ENCODE measurements around the gene CMTM2. TPM values are rescaled to one million over a fixed set of nuclear protein-coding genes. Genes with fewer than 3 reads are reported as not detected.
"Not testable (repeated sequence)": the region's sequence is repeated elsewhere in the genome, so short reads cannot be mapped to it uniquely, and the experiment has no call there.

Gene CMTM2
- total RNA-seq, 1 experiment from 2014 or later, result not detected

DNA sequence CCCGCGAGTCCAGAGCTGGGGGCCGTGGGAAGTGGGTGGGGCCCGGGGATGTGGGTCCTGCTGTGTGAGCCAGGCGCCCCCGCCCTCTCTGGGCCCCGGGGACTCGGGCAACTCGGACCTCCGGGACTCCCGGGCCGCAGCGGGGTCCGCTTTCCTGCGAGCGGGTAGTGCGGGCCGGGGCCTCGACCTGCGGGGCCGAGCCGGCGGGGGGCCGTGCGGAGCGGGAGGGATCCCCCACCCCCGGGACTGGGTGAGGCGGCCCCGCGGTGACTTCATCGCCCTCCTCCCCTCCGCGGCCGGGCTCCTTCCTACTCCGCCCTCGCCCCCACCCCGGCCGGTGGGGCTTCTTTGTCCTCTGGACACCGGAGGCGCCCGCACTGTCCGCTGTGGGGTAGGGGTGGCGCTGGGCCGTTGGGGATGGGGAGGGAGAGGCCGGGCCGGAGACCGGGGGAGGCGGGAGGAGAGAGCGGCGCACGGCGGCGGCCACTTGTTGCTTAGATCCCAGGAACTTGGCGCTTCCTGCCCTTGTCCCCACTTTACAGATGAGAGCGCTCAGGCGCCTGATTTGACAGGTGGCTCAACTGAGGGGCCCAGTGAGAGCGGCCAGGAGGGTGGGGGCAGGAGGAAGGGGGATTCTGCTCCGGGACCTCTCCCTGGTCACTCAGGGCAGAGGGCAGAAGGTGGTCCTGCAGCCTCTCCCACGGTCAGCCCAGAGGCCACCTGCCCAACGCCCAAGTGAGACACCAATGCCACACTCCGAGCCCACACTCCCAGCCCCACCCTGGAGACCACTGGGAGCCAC is 26.1 kb downstream of the CMTM2 start:
- DNase-seq (ENCODE audit: extremely low read depth, low read depth), result no peak

DNA sequence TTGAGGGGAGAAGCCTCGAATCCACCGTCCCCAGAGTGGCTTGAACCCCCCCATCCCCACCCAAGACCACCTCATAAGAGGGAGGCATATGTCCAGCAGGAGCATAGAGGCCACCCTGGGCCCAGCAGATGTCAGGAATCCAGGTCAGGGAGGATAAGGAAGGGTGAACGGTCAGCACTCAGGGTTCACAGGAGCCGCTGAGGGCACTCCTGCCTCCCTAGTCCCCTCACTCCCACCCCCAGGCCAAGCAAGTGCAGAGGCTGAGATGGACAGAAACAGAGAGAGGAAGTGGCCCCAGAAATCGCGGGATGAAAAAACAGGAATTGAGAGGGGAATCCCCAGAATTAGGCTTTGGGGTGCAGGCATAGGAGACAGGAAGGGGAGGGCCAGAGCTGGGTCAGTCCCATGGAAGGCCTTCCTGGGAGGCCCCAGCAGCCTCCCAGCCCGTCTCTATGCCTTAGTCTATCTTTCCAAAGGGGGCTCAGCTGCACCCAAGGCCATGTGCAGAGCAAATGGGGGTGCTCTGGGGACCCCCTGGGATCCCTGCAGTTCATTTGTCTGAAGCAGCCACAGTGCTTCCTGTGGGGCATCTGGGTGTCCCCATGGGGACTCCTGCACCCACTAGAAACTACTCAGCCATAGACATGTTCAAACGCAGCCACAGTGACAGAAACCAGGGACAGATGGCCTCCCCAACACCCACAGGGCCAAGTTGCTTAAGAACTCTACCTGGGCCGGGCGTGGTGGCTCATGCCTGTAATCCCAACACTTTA is 26.9 kb downstream of the CMTM2 start:
- DNase-seq (ENCODE audit: extremely low read depth, low read depth), result no peak

DNA sequence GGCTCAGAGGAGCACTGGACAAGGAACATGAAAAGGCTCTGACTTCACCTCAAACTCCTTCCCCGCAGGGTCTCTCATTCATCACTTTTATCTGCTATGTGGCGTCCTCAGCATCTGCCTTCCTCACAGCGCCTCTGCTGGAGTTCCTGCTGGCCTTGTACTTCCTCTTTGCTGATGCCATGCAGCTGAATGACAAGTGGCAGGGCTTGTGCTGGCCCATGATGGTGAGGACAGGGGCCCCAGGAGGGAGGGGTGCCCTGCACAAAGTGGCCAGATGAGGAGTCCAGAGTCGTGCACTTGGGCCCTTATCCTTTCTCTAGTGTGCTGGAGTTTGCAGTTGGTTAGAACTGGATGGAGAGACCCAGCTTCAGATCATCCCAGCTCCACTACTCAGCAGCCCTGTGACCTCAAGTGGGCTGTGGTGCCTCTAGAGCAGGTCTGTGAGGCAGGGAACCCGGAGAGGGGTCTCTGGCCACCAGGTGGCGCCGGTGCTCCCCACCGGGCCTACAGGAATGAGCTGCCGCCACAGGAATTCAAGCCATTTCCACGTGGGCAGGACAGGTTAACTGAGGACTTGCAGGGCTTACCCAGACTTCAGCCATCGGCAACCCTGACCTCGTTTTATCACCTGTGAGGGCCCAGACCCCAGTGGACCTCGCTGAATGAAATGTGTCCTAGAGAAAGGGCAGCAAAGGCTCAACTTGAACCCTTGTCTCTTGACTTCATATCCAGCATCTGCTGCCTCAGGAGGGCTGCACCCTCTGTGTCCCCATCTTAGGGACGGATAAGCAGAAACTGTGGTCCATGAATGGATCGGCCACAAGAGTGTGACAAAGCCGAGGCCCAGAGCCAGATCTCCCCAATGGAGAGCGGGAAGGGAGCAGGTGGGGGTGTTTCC is 29.2 kb downstream of the CMTM2 start:
- DNase-seq (ENCODE audit: extremely low read depth, low read depth), result peak; percentile 79

DNA sequence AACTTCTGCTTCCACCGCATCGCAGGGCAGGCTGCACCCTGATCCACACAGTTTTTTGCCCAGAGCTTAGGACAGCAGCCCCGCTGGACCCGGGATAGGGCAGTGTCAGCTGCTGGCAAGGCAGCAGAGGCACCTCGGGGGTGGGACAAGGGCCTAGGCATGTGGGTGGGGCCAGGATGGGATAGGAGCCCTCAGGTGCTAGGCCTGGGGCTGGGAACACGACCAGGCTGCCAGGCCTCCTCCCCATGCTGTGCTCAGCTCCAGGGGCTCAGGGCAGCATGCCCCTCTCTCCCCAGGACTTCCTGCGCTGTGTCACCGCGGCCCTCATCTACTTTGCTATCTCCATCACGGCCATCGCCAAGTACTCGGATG is 29.9 kb downstream of the CMTM2 start:
- DNase-seq (ENCODE audit: extremely low read depth, low read depth), result no peak

DNA sequence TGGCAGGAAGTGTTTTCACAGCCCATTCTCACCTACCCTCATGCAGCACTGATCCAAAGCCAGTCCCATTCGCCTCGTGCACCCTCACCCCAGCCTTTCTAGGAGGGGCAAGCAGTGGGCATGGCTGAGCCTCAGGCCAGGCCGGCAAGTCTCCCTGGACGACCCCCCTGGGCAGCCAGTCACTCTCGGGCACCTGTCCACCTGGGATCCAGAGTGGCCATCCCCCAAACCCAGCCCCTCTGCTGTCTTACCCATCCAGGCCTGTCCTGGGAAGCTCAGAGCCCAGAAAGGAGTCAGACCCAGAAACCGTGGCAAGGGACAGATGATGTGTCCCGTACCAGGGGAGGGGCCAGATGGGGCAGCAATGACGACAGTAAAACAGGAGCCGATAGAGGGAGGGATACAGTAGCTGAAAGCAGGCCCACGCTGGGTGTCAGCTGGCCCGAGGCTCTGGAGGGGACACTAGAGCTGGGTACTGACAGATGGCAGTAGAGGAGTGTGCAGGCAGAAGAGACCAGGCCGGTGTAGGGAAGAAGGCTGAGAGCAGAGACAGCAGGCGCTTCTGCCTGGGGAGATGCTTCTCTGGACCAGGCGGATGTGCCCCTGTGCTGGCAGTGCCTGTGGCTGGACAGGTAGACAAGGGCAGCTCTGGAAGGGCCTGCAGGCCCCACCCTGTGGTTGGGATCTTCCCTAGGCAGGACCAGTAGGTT is 31.0 kb downstream of the CMTM2 start:
- no peak for DNase-seq (ENCODE audit: extremely low read depth, low read depth)

DNA sequence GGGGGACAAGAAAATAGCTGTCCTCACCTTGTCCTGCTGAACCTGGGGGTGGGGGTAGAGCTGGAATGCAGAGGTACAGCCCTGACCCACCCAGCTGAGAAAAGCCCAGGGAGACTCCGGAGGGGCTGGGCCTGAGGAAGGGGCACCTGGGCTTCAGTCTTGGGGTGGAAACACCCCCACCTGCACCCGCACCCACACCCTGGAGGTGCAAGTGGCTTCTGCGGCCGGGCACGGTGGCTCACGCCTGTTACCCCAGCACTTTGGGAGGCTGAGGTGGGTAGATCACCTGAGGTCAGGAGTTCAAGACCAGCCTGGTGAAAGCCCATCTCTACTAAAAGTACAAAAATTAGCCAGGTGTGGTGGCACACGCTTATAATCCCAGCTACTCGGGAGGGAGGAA is 32.6 kb downstream of the CMTM2 start:
- DNase-seq (ENCODE audit: extremely low read depth, low read depth), result not testable (repeated sequence)

DNA sequence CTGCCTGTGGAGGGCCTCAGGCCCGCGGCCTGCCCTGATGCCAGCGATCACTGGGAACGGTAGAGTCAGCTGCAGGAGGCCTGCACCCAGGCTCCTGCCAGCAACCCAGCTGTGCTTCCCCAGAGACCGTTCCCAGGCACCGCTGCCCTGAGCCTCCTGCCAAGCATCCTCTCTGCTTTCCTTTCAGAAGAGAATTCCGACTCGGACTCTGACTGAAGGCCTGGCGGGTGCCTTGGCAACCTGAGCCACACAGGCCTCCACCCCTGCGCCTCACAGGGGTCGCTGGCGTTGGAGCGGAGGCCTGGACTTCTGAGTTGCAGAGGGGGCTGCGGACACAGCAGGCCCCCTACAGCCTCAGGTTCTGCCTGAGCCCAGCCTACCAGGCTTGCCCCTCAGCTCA is 33.2 kb downstream of the CMTM2 start:
- no peak for DNase-seq (ENCODE audit: extremely low read depth, low read depth)

DNA sequence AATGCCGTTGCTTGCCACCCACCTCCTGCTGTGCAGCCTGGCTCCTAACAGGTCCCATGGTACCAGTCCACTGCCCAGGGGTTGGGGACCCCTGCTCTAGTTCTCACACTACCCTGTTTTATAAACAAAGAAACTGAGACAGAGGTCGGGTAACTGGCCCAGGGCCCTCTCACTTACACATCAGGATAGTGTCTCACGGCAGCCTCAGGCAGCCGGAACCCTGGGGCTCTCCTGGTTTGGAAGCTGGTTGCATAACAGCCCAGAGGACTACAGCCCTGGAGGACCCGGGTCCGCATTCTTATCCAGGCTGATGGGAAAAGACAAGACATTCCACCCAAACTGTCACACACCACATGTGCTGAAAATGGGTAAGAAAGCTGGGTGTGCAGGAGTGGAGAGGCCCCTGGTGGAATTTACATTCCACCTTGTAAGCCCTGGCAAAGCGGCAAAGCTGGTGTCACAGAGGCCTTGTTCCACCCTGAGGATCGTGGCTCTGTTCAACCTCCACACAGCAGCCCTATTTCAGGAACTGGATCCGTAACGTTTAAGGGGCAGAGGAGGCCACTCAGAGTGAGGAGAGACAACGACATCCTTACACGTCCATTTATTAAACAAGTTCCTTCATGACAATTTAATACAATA is 35.0 kb downstream of the CMTM2 start:
- DNase-seq (ENCODE audit: extremely low read depth, low read depth), result no peak

DNA sequence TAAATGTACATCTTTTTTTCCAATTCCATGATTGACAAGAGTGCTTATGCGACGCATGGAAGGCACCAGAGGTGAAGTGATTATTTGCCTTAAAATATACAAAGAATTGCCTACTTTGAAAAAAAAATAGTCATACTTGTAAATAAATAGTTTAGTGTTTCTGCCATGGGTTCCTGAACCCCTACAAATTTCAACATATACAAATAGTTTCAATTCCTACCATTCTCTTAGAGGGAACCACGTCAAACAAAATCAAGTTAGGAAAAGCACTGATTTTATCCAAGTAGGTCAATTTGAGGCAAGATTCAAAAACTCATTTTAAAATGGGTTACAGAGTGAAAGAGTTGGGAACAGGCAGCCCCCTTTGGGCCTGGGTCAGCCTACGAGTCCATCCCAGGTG is 36.9 kb downstream of the CMTM2 start:
- DNase-seq (ENCODE audit: extremely low read depth, low read depth), result no peak

DNA sequence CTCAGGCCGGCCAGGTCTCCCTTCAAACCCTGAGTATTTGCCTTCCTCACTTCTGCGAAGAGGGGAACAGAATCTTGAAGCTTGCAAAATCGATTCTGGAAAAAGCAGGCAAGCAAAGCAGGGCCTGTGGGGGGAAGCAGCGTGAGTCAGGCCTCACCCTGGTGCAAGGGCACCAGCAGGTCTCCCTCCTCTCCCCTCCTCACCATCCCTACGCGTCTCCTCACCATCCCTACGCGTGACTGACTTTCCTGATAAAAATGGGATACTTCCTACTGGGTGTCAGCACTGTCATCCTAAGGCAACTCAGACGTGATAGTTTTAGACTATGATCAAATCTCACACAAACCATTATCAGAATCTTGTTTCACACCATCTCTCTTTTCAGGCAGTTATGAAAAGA is 37.3 kb downstream of the CMTM2 start:
- no peak for DNase-seq (ENCODE audit: extremely low read depth, low read depth)

DNA sequence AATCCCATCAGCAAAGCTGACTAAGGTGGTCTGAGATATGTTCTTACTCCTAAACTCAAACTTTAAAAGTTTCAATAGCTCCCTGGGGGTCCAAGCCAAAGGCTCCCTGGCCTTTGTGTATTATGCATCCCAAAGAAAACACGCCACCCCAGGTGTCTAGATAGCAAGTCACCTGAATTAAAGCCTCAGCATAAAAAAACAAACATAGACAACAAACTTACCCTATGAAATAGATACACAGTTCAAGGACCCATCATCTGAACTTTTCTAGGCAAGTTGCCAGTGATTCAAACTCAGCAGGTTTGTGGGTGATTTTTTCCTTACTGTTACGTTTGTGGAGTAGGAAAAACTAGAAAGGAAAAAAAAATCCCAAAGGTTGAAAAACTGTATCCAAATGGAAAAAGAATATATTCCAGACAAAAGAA is 37.8 kb downstream of the CMTM2 start:
- no peak for DNase-seq (ENCODE audit: extremely low read depth, low read depth)

DNA sequence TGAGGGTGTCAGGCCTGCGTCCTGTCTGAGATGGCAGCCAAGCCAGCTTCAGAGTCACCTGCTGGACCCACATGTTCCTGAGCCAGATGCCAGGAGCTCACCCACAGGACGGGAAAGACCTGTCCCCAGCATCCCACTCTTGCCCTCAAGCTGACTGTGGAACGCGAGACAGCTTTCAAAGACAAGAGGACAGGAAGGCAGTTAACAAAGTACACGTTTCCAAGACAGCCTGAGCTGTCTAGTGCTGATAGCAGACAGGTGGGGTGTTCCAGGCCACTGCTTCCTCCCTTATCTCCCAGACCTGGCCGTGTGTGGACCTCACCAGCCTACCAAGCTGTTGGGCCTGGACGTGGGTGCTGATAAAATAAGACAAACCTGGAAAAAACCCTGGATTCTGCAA is 38.5 kb downstream of the CMTM2 start:
- DNase-seq (ENCODE audit: extremely low read depth, low read depth), result no peak

DNA sequence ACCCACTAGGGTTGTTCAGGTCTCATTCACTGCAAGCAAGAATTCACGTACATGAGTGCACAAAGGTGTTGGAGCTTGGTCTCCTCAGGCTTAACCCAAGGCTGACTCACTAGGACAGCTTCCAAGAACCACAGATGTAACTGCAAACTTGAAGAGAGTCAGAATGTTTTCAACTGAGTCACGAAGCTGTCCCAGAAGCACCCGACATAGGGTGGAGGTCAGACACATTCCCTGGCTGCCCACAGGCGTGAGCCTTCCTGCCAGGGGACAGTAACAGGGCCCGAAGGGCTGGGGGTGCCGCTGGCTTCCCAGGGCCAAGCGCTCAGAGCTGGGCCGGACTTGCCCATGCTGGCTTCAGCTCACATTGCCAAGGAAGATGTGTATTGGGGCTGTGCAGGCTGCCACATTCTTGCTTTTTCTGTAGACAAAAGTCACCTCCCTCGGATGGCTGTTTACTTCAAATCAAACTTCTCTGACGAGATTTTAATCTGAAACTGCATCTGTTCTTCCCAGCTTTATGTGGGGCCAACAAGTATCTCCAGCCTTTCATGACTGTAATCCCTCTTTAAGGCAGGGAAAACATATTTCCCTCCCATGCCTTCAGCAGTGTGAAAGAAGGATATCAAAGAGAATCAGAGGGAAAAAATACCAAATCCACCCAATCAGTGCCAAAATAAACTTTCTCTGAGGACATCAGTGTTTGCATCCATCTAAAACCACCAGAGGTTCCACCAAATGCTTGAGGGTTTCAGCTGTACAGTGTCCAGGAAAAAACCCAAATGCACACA is 39.5 kb downstream of the CMTM2 start:
- DNase-seq (ENCODE audit: extremely low read depth, low read depth), result no peak

DNA sequence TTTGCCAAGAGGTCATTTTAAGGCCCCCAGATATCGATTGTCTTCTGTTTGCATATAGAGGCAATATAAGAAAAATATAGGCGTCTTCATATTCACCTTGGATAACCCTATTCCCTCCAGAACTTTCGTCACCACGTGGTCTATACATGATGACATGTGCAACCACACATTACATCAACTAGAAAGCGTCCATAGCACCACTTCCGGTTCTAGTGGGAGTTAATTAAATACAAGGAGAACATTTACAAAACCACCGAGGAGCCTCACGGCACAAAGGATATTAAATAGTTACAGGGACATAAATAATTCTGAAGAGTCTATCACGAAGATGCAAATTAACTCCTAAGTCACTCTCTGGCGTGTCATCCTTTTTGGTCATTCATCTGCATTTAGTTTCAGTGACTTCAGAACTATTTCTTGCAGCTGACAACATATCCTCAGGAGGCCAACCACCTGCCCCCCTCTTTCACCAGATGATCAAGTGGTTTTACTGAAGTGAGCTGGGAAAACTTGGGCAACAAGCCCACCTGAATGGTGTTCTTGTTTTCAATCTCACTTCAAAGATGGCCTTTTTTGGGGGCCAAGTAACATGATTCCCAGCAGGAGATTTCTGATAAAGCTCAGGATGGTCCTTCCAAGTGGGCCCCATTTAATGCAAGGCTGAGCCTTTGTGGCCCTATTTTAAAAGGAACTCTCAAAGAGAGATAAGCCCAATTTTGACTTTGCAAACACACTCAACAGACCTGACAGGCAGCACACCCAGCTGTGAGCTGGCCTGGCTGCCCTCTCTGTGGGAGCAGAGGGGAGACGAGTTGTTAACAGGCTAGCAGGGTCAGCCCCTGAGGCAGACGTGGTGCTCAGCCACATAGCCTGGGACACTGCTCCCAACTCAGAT is 40.5 kb downstream of the CMTM2 start:
- DNase-seq (ENCODE audit: extremely low read depth, low read depth), result no peak

DNA sequence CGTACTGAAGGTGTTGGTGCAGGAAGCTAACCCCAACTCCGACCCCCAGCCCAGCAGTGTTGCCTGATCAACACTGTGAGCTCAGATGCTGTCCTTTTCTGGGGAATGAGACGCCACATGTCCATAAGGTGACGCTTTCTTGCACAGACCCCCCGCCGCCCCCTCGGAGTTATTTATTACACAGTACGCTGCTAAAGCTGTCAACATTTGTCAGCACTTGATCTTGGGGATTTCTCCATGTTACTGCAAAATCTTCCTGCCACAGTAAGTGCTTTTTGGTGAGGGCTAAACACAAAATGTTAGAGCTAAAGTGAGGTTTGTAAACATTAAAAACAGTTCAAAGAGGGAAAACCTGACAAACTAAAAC is 41.1 kb downstream of the CMTM2 start:
- no peak for DNase-seq (ENCODE audit: extremely low read depth, low read depth)

DNA sequence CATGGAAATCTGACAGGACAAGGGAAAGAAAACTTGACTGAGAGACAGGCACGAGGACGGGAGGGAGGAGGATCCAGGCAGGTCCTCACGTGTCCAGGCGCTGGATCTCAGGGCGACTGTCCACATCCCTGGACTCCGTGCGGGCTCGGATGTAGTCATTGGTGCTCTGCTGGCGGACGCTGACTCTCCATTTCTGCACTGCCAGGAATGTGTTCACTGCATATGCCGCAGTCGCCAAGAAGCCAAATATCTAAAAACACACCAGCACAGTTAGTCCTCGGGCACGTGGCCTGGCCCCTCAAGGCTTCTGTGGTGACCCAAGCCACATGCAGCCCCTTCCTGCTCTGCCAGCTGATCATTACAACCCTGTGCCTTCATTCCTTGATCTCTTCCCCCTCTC is 42.7 kb downstream of the CMTM2 start:
- no peak for DNase-seq (ENCODE audit: extremely low read depth, low read depth)

DNA sequence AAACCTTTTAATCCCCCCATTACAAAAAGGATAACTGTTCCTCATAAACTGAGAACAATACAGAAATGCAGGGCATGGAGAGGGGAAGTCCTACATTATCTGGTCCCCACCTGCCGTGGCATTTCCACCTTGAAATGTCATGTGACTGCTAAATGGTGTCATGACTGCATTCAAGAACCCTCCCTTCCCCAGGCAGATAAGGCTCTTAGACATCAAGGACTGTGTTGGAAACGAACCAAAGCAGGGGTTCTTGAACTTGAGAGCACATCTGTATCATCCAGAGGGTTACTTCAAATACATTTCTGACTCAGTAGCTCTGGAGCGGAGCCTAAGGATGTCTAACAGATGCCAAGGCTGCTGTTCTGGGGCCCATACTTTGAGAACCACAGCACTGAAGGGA is 43.6 kb downstream of the CMTM2 start:
- no peak for DNase-seq (ENCODE audit: extremely low read depth, low read depth)

DNA sequence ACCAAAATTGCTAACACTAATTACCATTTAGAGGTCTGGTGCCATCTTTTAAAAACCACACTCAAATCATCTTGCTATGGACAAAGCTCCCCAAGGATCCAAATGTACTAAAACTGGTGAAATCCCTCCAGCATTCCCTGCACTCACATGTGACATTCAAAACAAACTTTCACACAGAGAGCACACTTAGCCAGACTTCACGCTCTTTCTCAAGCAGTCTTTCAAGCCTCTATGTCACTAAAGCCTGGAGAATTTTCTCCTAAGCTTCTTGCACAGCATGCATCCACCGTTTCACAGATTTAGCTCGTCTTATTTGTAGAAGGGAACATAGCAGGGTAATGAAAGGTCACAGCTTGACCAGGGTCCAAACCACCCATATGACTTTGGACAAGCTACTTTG is 44.5 kb downstream of the CMTM2 start:
- no peak for DNase-seq (ENCODE audit: extremely low read depth, low read depth)
